Breast epithelium (tissue), 3 donors: ENCODE measurements around the gene CLNK.

Source experiments
- CTCF ChIP-seq, 3 donors: fragments of 450-650 bp; IDR thresholded peaks; one replicate each; pipeline ENCODE4 v1.5.1; 2016 to 2017; ENCODE audit warnings: antibody characterized with exemption in 3 of 3, mild to moderate bottlenecking in 3 of 3, moderate library complexity in 3 of 3
- POLR2A ChIP-seq: fragments of 450-650 bp; IDR thresholded peaks from one replicate; pipeline ENCODE4 v1.6.1; 2016; ENCODE audit warnings: antibody characterized with exemption, mild to moderate bottlenecking, moderate library complexity

GRCh38 chr4:10656988-10657387, 27.6 kb downstream of the CLNK start:
- no peak for TF ChIP-seq POLR2A
- TF ChIP-seq CTCF (IDR thresholded peaks at IDR 0.05), result no peak
